ENCODE results near the gene RNF187.

Gene RNF187

DNA sequence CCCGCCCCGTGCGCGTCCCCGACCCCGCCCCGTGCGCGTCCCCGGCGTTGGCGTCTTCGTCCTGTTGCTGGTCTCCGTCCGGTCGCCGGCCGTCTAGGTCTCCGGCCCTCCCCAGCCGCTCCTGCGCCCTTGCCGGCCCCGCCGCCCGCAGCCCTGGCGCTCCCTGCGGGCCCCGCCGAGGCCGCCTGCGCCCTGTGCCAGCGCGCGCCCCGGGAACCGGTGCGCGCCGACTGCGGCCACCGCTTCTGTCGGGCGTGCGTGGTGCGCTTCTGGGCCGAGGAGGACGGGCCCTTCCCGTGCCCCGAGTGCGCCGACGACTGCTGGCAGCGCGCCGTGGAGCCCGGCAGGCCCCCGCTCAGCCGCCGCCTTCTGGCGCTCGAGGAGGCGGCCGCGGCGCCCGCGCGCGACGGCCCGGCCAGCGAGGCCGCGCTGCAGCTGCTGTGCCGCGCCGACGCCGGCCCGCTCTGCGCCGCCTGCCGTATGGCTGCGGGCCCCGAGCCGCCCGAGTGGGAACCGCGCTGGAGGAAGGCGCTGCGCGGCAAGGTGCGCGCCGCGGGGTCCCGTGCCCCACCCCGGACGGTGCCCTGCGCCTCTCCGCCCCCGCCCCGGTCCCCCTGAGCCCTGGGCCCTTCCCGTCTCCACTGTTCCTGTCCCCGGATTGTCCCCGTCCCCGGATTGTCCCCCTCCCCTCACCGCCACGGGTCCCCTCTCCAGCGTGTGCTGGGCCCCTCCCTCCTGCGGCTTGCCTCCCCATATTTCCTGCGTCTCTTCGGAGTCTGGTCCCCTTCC, at the start of gene RNF187:
TSS of gene RNF187 (plus strand) at position 47 of the 789 bp plus-strand sequence.
- DNase-seq, result no peak

DNA sequence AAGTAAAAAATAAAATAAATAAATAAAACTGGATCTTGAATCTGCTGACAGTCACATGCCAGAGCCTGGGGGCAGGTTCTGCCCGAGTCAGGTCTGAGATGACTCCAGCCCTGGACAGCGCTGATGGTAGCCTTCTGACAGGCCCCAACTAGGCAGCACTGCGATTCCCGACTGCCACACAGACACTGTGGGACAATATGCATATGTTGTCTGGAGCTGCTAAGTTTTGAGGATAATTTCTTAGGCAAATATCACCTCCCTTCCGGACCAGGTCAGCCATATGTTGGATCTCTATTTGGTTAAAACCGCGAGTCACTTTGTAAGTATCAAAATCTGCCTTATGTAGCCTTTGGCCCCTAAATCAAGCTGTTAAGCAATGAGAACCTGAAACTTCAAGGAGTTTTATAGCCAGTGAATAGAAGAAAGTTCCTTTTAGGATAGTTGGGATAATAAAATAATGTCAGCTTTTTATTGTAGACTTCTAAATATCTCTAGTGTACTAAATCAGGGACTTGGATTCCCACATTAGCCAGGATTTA, 49.7 kb upstream of the RNF187 start:
- no peak for DNase-seq

DNA sequence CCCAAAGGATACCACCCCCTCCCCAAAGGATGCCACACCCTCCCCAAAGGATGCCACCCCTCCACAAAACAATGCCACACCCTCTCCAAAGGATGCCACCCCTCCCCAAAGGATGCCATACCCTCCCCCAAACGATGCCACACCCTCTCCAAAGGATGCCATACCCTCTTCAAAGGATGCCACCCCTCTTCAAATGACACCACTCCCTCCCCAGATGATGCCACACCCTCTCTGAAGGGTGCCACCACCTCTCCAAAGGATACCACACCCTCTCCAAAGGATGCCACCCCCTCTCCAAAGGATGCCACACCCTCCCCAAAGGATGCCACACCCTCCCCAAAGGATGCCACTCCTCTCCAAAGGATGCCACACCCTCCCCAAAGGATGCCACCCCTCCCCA, 48.9 kb upstream of the RNF187 start:
- DNase-seq, result no peak

DNA sequence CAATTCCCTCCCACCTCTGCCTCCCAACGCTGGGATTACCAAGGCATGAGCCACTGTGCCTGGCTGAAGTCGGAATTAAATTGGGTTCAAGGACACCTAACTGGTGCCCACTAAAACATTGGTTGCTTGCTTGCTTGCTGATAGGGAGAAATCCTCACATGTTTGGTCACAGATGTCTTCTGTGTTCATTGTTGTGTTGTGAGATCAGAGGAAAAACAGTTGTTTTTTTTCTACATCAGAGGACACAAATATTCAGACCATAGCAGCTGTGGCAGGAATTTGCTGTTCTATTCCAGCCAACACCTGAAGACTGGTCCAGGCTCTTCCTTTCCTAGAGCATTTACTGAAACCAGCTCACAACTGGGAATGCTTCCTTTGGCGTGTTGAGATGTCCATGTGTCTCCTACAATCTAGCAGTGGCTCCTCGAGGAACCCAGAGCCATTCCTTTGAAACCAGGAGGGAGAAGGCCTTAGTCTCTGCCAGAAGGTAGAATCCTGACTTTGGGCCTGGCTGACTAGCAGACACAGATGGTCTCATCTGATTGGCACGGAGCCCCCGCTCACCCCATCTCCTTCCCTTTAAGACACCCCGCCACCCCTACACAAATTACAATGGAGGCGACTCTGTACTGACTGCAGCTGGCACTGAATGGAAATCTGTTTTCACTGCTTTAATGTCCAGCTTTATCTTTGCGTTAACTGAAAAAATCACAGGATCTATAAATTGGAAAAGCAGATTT, 46.3 kb upstream of the RNF187 start:
- DNase-seq, result no peak

DNA sequence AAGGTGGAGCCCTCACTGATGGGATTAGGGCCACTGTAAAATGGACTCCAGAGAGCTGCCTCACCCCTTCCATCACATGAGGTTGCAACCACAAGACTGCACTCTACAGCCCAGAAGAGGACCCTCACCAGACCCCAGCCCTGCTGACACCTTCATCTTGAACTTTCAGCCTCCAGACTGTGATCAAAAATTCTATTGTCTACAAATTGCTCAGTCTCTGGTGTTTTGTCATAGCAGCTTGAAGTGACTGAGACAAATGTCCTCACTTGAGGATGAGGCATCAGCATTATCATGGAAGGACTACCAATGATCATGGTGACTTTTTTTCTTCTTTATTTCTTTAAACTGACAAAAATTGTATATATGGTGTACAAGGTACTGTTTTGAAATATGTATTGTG, 43.8 kb upstream of the RNF187 start:
- DNase-seq, result no peak

DNA sequence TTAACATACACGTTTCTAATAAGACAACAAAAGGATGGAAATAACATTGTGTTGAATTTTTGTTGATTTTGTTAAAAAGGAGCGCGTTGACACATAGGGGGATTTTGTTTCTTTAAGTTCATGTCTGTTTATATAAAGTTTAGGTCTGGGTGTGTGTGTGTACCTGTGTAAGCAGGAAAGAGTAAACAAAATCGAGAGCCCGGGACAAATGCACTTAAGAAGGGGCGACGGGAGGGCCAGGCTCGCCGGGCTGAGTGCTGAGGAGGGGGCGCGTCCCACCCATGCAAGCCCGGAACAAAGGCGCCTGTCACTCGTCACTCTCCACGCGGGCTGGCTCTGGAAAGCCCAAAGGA, 41.7 kb upstream of the RNF187 start:
- no peak for DNase-seq

DNA sequence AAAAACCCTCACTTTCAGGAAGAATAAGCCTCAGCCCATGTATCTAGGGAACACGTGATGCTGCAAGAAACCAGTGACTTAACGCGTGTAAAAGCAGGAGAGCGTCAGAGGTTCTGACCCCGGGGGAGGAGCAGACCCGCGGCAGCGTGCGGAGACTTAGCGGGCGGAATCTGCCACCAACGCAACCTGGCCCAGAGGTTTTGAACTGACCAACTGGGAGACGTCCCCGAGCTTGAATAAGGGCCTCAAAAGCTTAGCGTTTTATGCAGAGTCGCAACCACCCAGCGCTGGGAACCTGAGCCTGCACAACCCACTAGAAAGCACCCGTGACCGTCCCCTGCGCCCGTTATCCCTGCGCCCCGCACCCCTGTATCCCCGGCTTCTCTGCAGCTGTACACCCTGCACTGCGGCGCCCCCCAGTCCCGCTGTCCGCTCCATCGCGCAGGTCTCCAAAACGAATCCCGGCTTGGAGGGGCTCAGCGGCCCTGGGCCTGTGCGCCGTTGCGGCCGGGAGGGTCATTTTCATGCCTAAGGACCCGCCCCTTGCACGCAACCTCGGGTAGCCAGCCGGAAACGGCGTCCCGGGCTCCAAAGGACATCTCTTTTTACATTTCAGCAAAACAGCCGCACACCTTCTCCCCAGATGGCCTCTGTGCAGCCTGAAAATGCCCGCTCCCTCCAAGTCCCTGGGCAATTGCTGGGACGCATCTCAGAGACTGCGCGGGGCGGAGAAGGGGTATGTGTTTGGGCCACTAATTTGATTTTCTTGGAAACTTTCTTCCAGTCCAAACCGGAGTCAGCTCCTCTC, 41.1 kb upstream of the RNF187 start:
- DNase-seq, result no peak

DNA sequence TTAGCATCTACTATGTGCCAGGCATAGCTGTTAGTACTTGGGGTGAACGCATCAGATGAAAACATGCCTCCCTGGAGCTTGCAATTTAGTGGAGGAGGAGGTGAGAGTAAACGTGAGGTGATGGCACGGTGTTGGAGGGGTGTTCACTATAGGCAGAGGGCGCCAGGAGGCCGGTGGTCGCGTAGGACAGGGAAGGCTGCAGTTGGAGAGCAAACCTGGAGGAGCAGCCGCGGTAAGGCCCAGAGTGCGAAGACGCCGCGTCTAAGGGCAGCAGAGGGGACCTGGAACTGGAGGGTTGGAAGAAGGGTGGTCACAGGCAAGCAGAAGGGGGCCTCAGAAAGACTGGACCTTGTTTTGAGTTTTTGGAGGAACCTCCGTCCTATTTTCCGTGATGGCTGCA, 40.3 kb upstream of the RNF187 start:
- DNase-seq, result no peak

DNA sequence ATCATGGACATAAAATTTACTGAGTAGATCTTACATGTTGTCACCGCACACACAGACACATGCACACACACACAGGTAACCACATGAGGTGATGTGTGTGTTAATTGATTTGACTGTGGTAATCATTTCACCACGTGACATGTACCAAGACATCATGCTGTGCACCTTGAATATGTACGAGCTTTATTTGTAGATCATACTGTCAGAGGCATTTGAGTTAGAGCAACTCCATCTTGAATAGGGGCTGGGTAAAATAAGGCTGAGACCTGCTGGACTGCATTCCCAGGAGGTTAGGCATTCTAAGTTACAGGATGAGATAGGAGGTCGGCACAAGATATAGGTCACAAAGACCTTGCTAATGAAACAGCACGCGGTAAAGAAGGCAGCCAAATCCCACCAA, 38.8 kb upstream of the RNF187 start:
- DNase-seq, result no peak

DNA sequence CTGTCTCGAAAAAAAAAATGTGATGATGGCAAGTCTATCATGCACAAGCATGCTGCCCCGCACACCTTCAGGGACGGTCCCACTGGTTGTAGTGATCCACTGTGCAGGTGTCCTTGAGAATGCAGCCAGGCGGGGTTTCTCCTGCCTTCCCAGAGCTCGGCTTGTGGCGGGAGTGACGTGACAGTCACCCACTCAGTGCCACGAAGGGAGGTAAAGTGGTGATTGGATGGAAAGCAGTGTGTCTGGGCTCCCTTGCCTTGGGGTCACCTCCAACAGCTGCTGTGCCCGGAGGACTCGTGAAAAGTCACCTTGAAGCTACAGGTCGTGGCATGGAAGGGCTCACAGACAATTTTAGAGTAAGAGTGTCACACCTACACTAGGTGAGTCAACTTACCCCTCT, 37.0 kb upstream of the RNF187 start:
- no peak for DNase-seq

DNA sequence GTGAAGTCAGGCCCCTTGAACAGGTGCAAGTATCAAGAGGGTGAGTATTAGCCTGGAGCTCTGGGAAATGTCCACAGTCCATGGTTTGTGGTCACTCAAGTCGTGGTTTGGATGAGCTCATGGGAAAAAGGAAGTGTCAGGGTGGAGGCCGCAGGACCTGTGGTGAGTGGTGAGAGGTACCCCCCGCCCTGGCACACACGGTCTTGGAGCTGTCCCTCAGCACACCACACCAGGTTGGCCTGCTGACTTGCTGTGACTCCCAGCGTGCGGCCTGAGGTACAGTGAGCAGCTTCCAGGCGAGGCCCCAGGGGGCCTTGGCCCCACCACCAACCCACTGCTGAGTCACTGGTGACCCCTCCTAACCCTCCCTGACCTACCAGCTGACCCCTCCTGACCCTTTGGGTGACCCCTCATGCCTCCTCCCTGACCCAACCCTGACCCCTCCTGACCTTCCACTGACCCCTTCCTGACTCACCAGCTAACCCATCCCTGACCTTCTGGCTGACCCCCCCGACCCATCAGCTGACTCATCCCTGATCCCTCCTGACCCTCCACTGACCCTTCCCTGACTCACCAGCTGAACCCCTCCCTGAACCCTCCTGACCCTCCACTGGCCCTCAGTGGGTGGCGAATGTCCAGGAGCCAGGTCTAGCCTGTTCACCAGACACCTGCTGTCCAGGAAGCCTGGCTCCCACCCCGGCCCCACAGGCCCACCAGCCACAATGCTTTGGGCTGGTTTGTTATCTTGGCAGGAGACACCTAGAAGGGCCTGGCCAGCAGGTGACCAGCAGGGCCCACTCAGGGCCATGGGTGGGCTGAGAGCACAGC, 34.8 kb upstream of the RNF187 start:
- DNase-seq, result no peak

DNA sequence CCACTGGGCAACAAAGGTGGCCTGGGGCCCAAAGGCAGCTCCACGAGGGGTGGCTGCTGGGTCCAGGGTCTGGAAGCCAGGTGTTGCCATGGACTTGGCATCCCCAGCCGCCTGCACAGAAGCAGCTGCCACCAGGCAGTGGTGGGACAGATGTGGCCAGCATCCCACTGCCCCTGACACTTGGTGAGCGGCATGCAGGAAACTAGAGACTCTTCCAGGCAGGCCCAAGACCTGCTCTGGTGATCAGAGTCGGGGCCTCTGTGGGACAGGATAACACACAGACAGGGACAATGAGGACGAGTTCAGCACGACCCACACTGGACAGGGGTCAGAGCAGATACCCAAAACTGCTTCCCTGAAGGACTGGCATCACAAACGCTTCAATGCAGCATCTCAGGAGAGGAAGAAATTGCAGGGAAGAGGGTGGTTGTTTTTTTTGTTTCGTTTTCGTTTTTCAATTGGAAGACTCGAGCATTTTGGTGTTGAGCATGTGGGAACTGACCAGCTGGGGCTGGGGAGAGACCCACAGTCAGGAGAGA, 34.1 kb upstream of the RNF187 start:
- no peak for DNase-seq

DNA sequence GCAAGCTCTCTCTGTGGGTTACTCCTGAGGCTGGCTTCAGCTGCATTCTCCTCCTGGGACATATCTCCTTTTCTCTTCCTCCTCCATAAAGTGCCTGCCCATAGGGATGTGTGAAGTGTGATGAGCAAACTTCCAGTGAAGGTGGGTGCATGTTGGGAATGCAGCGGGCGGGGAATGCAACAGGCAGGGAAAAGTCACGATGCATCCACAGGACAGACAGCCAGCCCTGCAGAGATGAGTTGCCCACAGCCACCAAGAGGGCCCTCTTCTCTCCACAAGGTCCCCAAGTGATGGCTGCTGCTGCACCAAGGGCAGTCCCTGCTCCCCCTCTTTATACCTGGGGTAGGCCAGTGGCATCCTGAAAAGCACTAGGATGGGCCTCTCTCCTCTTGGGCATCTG, 33.6 kb upstream of the RNF187 start:
- DNase-seq, result no peak

DNA sequence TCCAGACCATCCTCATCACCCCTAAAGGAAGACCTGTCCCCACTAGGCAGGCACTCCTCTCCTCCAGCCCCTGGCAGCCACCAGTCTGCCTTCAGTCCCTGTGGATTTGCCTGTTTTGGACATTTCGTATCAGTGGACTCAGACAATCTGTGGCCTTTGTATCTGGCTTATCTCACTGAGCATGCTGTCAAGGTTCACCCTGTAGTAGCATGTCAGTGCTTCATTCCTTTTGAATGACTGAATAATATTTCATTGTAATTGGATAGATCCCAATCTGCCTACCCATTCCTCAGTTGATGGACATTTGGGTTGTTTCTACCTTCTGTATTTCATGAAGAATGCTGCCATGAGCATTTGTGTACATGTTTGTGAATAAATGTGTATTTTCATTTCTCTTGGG, 32.9 kb upstream of the RNF187 start:
- no peak for DNase-seq

DNA sequence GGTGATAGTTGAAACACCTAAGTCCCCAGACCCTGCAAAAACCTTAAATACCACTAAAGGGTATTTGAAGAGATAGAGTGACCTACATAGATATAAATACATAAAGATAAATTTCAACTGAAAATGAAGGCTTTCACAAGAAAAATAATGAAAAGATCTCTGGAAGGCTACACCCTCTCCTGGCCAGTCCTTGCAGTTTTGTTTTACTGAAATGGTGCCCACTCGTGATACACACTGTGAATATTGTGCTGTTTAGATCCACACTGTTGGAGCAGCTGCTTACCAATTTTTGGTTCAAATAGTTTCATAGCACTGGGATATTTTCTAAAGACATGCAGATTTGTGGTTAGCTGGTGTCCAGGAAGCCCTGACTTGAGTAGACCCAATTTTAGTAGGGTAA, 31.5 kb upstream of the RNF187 start:
- no peak for DNase-seq

DNA sequence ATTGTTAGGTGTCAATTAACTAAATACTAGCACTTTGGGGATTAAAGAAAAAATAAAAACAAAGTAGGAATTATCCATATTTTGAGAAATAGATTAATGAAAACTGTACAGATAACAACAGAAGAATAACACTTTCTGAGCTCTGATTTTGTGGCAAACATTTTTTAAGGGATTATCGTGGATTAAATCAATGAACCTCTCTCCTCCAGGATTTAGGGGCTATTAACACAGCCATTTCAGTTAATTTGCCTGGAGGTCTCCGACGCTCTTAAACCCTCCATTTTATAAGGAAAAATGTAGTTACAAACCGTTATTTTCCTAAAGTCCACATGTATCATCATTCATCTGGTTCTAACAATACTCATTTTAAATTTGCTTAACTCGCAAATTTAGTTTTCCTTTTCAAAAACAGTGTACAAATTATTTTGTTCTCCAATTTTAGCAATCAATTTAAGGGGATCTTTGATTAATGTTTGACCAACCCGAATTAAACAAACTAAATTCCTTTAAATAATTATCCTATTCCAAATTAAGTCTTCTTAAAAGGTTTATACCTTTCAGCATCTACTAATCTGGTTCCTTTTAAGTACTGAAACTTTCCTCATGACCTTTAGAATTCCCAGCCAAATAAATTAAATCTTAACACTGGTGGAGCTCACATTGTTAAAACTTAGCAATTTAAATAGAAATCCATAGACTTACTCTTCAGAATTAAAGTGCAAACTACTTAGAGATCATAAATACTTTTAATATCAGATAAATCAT, 30.7 kb upstream of the RNF187 start:
- DNase-seq, result no peak

DNA sequence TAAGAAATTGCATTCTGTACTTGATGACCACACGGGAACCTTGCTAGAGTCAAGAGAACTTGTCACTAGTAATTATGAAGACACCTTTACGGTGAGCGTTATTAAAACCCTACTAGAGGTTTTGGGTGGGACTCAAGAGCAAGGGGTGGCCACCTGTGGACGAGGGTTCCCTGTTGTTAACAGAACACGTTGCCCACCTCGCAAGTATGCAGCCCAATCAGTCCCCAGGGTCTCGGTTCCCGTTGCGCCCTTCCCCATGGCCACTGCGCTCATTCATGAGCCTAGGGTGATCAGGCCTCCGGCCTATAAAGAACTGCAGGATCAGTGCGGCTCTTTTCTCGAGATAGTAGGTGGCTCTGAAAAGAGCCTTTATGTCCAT, 30.2 kb upstream of the RNF187 start:
- DNase-seq, result no peak

DNA sequence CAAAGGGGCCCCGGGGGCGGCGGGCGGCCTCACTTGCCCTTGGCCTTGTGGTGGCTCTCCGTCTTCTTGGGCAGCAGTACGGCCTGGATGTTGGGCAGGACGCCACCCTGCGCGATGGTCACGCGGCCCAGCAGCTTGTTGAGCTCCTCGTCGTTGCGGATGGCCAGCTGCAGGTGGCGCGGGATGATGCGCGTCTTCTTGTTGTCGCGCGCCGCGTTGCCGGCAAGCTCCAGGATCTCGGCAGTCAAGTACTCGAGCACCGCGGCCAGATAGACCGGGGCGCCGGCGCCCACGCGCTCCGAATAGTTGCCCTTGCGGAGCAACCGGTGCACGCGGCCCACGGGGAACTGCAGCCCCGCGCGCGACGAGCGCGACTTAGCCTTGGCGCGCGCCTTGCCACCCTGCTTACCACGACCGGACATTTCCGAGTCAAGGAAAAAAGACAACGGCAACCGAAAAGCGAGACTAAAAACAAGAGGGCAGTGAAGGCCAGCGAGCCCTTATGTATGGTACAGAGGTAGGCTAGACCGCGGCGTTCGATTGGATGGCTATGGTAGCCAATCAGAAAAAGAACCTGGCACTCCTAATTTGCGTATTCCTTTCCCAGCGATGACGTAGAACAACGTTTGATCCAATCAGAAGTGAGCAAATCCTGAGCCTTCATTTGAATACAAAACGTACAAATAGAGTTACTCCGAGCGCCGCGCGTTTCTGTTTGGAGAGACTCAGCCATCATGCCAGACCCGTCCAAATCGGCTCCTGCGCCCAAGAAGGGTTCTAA, 29.6 kb upstream of the RNF187 start:
- DNase-seq, result peak; percentile 99

DNA sequence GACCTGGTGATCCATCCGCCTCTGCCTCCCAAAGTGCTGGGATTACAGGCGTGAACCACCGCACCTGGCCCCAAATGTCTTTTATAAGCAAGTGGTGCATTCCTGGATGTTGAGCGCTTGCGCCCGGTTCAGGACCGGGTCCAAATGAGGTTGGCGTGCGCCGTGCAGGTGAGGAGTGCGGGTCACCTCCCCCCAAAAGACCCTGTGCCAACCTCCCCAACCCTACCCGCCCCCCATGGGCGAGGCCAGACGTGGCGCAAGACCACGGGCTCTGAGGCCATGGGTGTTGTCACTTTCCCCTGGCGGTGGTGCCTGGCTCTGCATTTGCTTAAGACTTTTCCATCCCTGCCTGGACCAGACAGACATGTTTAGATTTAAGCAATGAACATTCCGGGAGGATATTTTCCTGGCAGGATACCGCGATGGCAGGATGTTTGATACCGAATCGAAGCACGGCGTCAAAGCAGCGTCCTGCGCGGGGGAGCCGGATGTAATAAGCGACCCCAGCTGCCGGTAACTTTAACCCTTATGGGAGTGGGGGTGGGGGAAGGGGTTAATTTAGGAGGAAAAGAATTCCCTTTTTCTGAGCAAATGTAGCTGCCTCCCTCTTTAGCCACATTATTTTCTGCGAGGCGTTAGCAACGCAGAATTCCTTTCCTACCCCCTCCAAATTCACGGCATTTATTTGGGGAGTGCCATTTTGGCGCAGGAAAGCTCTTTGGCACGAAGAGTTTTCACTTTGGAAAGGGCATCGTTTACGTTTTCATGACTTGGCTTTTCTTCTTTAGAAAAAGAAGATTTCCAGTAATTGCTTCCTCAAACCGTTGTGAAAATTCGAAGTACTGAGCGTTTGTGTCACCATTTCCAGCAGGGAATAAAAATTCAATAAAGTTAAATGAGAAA, 27.8 kb upstream of the RNF187 start:
- peak; percentile 76 for DNase-seq

DNA sequence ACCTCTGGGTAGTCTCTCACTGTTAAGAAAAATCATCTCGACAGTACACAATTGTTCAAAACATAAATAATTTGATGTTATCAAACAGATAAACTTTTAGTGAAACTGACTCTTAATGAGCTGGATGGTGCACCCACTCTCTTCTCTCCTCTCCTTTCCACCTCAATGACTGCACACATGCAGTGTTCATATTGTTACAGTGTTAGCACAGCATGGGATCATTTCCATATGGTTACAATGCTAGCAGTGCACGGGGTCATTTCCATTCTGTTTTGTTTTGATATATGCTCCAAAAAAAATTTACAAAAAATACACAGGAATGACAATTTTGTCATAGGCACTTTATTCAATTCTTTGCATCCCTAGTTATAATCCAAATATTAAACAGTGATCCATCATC, 26.4 kb upstream of the RNF187 start:
- DNase-seq, result no peak
